Cardiac muscle cell (in vitro differentiated cells and primary cell): ENCODE measurements around the gene COPRS. TPM values are rescaled to one million over a fixed set of nuclear protein-coding genes. Genes with fewer than 3 reads are reported as not detected.
"Not testable (repeated sequence)": the region's sequence is repeated elsewhere in the genome, so short reads cannot be mapped to it uniquely, and the experiment has no call there.

Source experiments
- DNase-seq, 2 donors: peaks; one replicate each; pipeline versions ENCODE4 v3.0.0 to v3.0.0-alpha.2; 2010 to 2017; ENCODE audit warnings: low read depth in 1 of 2, low spot score in 1 of 2
- H3K27ac ChIP-seq: fragments of 200-600 bp; sonication (generic); 2 replicates; pipeline ENCODE4 v1.5.1; 2016
- H3K27me3 ChIP-seq: fragments of 200-600 bp; sonication (generic); 2 replicates; pipeline ENCODE4 v1.6.0; 2016; ENCODE audit warnings: control low read depth
- H3K36me3 ChIP-seq: fragments of 200-600 bp; sonication (generic); 2 replicates; pipeline ENCODE4 v1.5.1; 2016; ENCODE audit warnings: control low read depth
- H3K4me1 ChIP-seq: fragments of 200-600 bp; sonication (generic); 2 replicates; pipeline ENCODE4 v1.8.1; 2017; ENCODE audit warnings: low read depth, mild to moderate bottlenecking, mixed run types
- H3K4me3 ChIP-seq: fragments of 200-600 bp; sonication (generic); 2 replicates; pipeline ENCODE4 v1.5.1; 2016; ENCODE audit warnings: mild to moderate bottlenecking
- H3K9me3 ChIP-seq: fragments of 200-600 bp; sonication (generic); 2 replicates; pipeline ENCODE4 v1.5.1; 2017; ENCODE audit warnings: low read depth, mild to moderate bottlenecking, control low read depth
- polyA plus RNA-seq: library from polyadenylated mRNA; unstranded; fragments of >200 nt; fragmentation: Nextera tagmentation; extraction: Ambion mirVana; gene quantifications from 2 replicates; pipeline ENCODE4 v1.2.1, GENCODE V29; 2016
- total RNA-seq: library from RNA; depleted of rRNA; stranded (reverse); fragments of >200 nt; gene quantifications from 2 replicates; pipeline ENCODE4 v1.2.3, GENCODE V29; 2016
- TF ChIP-seq, protein P1 (sequence below): IDR thresholded peaks from 2 replicates; pipeline ENCODE4 v1.5.1; 2012; ENCODE audit warnings: low read depth, mild to moderate bottlenecking, low read length

Gene COPRS
- total and polyA plus RNA-seq, 2 experiments from 2014 or later = 66.0 to 104 TPM

DNA sequence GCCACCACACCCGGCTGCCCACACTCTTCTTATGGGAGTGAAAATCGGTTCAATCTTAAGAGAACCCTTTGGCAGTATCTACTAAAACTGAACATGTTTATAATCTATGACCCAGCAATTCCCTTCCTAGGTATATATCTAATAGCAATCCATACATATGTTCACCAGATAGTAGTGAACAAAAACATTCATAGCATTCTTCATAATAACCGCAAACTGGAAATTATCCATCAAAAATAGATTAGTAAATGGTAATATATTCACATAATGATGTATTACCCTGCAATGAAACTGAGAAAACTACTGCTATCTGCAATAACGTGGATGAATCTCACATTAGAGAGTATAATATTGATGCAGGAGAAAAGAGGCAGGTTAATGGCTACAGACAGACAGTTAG lies 23.1 kb downstream of the COPRS start:
- no peaks in the 10 kb centered on the region for H3K36me3 ChIP-seq
- H3K4me3 ChIP-seq = no peak overlapping the region
- no peak overlapping the region for H3K27ac ChIP-seq
- H3K4me1 ChIP-seq = no peaks in the 10 kb centered on the region
- TF ChIP-seq, protein P1, sequence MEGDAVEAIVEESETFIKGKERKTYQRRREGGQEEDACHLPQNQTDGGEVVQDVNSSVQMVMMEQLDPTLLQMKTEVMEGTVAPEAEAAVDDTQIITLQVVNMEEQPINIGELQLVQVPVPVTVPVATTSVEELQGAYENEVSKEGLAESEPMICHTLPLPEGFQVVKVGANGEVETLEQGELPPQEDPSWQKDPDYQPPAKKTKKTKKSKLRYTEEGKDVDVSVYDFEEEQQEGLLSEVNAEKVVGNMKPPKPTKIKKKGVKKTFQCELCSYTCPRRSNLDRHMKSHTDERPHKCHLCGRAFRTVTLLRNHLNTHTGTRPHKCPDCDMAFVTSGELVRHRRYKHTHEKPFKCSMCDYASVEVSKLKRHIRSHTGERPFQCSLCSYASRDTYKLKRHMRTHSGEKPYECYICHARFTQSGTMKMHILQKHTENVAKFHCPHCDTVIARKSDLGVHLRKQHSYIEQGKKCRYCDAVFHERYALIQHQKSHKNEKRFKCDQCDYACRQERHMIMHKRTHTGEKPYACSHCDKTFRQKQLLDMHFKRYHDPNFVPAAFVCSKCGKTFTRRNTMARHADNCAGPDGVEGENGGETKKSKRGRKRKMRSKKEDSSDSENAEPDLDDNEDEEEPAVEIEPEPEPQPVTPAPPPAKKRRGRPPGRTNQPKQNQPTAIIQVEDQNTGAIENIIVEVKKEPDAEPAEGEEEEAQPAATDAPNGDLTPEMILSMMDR = no peak
- no peaks in the 10 kb centered on the region for H3K27me3 ChIP-seq
- no peak for DNase-seq
- no peaks in the 10 kb centered on the region for H3K9me3 ChIP-seq

DNA sequence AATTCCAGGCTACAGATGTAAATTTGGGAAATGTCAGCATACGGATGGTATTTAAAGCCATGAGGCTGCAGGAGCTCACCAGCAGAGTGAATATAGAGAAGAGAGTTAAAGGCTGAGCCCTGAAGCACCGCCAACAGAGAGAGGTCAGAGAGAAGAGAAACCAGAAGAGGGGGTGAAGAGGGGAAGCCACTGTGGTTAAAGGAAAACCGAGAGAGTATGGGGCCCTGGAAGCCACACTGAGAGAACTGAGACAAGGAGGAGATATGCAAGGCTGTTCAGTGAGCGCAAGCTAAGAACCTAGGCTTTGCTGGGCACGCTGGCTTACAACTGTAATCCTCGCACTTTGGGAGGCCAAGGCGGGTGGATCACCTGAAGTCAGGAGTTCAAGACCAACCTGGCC lies 24.6 kb downstream of the COPRS start:
- no peak overlapping the region for H3K27ac ChIP-seq
- no peak for DNase-seq
- H3K4me3 ChIP-seq = no peak overlapping the region
- no peaks in the 10 kb centered on the region for H3K9me3 ChIP-seq
- H3K36me3 ChIP-seq = no peaks in the 10 kb centered on the region
- H3K27me3 ChIP-seq = no peaks in the 10 kb centered on the region
- TF ChIP-seq, protein P1 = no peak
- H3K4me1 ChIP-seq = no peaks in the 10 kb centered on the region

DNA sequence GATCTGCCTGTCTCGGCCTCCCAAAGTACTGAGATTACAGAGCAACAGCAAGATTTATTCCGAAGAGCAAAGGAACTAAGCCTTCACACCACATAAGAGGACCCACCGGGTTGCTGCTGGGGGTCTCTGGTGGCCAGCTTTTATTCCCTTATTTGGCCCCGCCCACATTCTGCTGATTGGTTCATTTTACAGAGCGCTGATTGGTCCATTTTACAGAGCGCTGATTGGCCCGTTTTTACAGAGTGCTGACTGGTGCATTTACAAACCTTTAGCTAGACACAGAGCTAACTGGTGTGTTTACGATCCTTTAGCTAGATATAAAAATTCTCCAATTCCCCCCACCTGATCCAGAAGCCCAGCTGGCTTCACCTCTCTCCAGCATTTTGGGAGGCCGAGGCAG lies 26.3 kb downstream of the COPRS start:
- Histone ChIP-seq H3K4me3 (no peak overlapping the region), H3K4me1 (no peaks in the 10 kb centered on the region), H3K36me3 (no peaks in the 10 kb centered on the region), H3K9me3 (no peaks in the 10 kb centered on the region), H3K27me3 (no peaks in the 10 kb centered on the region), H3K27ac (no peak overlapping the region)
- TF ChIP-seq, protein P1 = no peak
- DNase-seq = no peak

DNA sequence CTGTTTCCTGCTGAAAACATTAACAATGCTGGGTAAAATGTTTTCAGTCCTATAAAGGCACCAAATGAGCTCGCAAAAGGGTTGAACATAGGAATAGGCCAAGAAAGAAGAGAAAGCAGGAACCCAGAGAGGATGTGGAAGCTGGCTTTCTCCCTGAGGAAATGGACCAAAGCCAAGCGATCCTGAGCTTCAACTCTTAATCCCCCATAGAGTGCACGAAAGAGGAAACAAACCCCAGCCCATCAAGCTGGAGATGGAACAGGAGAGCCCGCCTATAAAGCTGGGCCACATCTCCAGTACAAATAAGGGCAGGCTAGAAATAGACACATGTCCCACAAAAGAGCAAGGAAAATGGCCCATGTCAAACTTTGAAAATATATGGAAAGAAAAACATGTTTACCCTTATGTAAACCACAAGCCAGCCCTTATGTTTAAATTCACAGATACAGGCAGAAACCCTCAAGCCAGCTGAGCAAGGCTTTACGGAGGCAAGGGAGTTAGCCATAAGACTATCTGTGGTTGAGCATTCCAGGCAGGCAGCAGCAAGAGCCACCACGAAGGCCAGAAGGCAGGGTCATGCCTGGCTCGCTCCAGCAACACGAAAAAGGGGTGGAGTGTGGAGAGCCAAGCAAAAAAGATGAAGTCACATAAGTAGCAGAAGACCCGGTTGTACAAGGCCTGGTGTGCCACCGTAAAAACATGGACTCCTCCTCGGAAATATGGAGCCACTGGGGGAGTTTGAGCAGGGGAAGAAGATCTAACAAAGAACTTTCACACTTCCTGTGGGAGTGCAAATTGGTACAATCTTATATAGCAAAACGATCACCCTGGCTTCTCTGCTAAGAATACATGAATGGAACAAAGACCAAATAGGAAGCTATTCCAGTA lies 27.8 kb downstream of the COPRS start:
- TF ChIP-seq, protein P1 = no peak
- Histone ChIP-seq H3K27ac (no peak overlapping the region), H3K36me3 (no peaks in the 10 kb centered on the region), H3K27me3 (no peaks in the 10 kb centered on the region), H3K9me3 (no peaks in the 10 kb centered on the region), H3K4me3 (no peak overlapping the region), H3K4me1 (no peaks in the 10 kb centered on the region)
- DNase-seq = peak in 1 of 2 donors; percentile 55

DNA sequence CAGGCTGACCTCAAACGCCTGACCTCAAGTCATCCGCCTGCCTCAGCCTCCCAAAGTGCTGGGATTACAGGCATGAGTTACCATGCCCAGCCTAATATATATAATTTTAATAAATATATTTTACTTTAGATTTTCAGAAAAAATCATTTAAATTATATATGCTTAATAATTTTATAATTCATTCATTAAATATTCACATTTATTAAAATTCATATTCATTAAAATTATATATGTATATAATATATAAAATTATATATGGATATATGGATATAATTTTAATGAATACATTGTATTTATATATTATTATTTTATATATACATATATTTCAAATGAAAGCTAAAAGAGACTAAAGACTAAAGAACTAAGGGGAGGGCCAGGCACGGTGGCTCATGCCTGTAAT lies 29.4 kb downstream of the COPRS start:
- no peaks in the 10 kb centered on the region for H3K4me1 ChIP-seq
- DNase-seq = no peak
- no peaks in the 10 kb centered on the region for H3K9me3 ChIP-seq
- no peaks in the 10 kb centered on the region for H3K36me3 ChIP-seq
- no peak overlapping the region for H3K27ac ChIP-seq
- H3K4me3 ChIP-seq = no peak overlapping the region
- no peaks in the 10 kb centered on the region for H3K27me3 ChIP-seq
- TF ChIP-seq, protein P1 = no peak

DNA sequence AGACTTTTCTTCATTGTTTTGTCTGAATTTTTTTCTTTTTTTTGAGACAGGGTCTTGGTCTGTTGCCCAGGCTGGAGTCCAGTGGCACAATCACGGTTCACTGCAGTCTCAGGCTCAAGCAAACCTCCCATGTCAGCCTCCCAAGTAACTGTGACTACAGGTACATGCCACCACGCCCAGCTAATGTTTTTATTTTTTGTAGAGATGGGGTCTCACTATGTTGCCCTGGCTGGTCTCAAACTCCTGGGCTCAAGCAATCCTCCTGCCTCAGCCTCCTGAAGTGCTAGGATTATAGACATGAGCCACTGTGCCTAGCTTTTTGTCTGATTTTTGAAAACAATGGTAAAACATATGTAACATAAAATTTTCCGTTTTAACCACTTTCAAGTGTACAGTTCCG lies 30.1 kb downstream of the COPRS start:
- not testable (repeated sequence) for H3K4me1 ChIP-seq, H3K36me3 ChIP-seq, H3K4me3 ChIP-seq, DNase-seq, H3K27ac ChIP-seq, H3K27me3 ChIP-seq, H3K9me3 ChIP-seq
